GM06990 (cell line): ENCODE data around the gene SLC2A11.

Experiments
- DNase-seq: peaks from one replicate; pipeline ENCODE4 v3.0.0-alpha.2; 2011; ENCODE audit not compliant: insufficient read length; ENCODE audit errors: extremely low read depth
- H3K27me3 ChIP-seq: replicated peaks from 2 replicates; pipeline ENCODE4 v1.6.0; 2011; ENCODE audit warnings: low read length; ENCODE audit not compliant: control insufficient read depth, insufficient read depth
- H3K36me3 ChIP-seq: 2 replicates; pipeline ENCODE4 v1.5.1; 2011; ENCODE audit warnings: low read length; ENCODE audit not compliant: control insufficient read depth, insufficient read depth
- H3K4me3 ChIP-seq: replicated peaks from 2 replicates; pipeline ENCODE4 v1.5.1; 2011; ENCODE audit warnings: low read depth, mild to moderate bottlenecking, control low read depth, low read length
- TF ChIP-seq, protein P1 (sequence below): IDR thresholded peaks from 2 replicates; pipeline ENCODE4 v1.5.1; 2011; ENCODE audit warnings: low read length, control low read depth, mild to moderate bottlenecking, inconsistent platforms; ENCODE audit not compliant: insufficient read depth, poor library complexity, severe bottlenecking

SLC2A11 gene

DNA sequence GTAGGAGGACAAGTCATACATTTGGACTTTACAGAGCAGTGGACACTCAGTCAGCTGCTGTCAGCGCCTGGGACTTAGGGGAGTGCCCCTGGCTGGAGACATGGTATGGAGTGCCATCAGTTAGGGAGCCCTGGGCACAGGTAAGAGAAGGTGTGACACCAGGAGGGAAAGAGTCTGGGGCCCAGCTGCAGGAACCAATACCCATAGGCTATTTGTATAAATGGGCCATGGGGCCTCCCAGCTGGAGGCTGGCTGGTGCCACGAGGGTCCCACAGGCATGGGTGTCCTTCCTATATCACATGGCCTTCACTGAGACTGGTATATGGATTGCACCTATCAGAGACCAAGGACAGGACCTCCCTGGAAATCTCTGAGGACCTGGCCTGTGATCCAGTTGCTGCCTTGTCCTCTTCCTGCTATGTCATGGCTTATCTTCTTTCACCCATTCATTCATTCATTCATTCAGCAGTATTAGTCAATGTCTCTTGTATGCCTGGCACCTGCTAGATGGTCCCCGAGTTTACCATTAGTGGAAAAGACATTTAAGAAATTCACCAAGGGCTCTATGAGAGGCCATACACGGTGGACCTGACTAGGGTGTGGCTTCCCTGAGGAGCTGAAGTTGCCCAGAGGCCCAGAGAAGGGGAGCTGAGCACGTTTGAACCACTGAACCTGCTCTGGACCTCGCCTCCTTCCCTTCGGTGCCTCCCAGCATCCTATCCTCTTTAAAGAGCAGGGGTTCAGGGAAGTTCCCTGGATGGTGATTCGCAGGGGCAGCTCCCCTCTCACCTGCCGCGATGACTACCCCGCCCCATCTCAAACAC is 35.7 kb downstream of the SLC2A11 start:
- no peaks in the 10 kb centered on the region for H3K27me3 ChIP-seq
- peak overlapping the region; percentile 93 for H3K4me3 ChIP-seq
- no peak for DNase-seq
- TF ChIP-seq, protein P1, sequence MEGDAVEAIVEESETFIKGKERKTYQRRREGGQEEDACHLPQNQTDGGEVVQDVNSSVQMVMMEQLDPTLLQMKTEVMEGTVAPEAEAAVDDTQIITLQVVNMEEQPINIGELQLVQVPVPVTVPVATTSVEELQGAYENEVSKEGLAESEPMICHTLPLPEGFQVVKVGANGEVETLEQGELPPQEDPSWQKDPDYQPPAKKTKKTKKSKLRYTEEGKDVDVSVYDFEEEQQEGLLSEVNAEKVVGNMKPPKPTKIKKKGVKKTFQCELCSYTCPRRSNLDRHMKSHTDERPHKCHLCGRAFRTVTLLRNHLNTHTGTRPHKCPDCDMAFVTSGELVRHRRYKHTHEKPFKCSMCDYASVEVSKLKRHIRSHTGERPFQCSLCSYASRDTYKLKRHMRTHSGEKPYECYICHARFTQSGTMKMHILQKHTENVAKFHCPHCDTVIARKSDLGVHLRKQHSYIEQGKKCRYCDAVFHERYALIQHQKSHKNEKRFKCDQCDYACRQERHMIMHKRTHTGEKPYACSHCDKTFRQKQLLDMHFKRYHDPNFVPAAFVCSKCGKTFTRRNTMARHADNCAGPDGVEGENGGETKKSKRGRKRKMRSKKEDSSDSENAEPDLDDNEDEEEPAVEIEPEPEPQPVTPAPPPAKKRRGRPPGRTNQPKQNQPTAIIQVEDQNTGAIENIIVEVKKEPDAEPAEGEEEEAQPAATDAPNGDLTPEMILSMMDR: no peak
- H3K36me3 ChIP-seq: peaks cover 14% of the 10 kb centered on the region

DNA sequence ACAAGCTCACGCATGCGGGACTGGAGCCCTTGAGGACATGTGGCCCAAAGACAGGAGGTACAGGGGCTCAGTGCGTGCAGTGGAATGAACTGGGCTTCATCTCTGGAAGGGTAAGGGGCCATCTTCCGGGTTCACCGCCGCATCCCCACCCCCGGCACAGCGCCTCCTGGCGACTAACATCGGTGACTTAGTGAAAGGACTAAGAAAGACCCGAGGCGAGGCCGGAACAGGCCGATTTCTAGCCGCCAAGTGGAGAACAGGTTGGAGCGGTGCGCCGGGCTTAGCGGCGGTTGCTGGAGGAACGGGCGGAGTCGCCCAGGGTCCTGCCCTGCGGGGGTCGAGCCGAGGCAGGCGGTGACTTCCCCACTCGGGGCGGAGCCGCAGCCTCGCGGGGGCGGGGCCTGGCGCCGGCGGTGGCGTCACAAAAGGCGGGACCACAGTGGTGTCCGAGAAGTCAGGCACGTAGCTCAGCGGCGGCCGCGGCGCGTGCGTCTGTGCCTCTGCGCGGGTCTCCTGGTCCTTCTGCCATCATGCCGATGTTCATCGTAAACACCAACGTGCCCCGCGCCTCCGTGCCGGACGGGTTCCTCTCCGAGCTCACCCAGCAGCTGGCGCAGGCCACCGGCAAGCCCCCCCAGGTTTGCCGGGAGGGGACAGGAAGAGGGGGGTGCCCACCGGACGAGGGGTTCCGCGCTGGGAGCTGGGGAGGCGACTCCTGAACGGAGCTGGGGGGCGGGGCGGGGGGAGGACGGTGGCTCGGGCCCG is 36.5 kb downstream of the SLC2A11 start, which contains the start of gene MIF:
TSS of gene MIF (plus strand) at position 439 of the 765 bp plus-strand sequence. CDS start at position 531, 92 bp downstream.
- peaks cover 14% of the 10 kb centered on the region for H3K36me3 ChIP-seq
- peak; percentile 99 for DNase-seq
- H3K27me3 ChIP-seq: no peaks in the 10 kb centered on the region
- peak within 1 kb of the TSS; percentile 93 for H3K4me3 ChIP-seq
- TF ChIP-seq, protein P1: peak; percentile 88

DNA sequence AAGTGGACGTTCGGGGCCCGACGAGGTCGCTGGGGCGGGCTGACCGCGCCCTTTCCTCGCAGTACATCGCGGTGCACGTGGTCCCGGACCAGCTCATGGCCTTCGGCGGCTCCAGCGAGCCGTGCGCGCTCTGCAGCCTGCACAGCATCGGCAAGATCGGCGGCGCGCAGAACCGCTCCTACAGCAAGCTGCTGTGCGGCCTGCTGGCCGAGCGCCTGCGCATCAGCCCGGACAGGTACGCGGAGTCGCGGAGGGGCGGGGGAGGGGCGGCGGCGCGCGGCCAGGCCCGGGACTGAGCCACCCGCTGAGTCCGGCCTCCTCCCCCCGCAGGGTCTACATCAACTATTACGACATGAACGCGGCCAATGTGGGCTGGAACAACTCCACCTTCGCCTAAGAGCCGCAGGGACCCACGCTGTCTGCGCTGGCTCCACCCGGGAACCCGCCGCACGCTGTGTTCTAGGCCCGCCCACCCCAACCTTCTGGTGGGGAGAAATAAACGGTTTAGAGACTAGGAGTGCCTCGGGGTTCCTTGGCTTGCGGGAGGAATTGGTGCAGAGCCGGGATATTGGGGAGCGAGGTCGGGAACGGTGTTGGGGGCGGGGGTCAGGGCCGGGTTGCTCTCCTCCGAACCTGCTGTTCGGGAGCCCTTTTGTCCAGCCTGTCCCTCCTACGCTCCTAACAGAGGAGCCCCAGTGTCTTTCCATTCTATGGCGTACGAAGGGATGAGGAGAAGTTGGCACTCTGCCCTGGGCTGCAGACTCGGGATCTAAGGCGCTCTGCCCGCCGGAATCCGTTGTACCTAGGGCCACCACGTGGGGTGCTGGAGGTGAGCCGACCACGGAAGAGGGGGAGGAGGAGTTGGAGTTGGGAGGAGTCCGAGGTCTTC is 37.3 kb downstream of the SLC2A11 start:
- Histone ChIP-seq H3K4me3 (peak overlapping the region; percentile 93), H3K27me3 (no peaks in the 10 kb centered on the region), H3K36me3 (peaks cover 14% of the 10 kb centered on the region)
- TF ChIP-seq, protein P1: peak; percentile 75
- peak; percentile 83 for DNase-seq

DNA sequence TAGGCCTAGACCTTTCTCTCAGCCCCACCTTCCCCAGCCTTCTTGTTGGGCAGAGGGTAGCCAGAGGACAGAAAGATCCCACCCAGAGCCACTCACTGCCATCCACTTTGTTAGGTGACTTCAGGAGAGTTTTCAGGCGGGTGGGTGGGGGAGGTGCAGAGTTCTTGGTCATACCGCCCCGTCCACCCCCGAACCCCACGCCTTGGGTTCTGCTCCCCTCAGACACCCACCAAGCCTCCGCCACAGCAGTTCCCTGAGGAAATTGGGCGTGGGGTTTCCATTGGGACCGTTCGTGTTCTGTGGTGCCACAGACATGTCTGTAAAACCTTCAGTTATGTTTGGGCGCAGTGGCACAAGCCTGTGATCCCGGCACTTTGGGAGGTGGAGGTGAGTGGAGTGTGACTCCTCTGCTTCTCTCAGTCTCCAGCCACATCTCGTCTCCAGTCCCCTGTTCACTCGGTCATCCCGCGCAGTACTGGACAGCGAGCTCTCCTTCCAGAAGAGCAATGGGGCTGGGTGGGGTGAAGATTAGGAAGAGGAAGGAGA is 38.0 kb downstream of the SLC2A11 start:
- TF ChIP-seq, protein P1: no peak
- no peaks in the 10 kb centered on the region for H3K27me3 ChIP-seq
- H3K4me3 ChIP-seq: peak overlapping the region; percentile 93
- H3K36me3 ChIP-seq: peaks cover 14% of the 10 kb centered on the region
- no peak for DNase-seq

DNA sequence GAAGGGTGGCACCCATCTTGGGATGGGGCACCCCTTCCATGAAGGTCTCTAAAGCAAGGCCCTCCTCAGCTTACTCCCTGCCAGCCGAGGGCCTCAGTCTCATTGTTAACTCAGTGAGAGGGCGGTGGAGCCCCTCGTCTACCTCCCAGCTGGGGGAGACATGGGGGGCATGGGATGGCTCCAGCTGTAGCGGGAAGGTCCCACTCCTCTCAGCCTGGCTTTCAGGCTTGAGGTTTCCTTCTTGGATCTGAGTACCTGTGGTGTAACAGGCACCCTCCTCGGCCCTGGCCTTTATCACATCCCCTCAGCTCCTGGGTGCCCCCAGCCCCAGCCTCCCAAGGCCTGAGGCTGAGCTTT is 38.5 kb downstream of the SLC2A11 start:
- TF ChIP-seq, protein P1: no peak
- no peak for DNase-seq
- peaks cover 14% of the 10 kb centered on the region for H3K36me3 ChIP-seq
- no peaks in the 10 kb centered on the region for H3K27me3 ChIP-seq
- peak overlapping the region; percentile 93 for H3K4me3 ChIP-seq
